ENCODE results near the gene TBX19. TPM values are rescaled to one million over a fixed set of nuclear protein-coding genes. Genes with fewer than 3 reads are reported as not detected.

Gene TBX19
- total and polyA plus RNA-seq, 2 of the 8 experiments (the other 6 are each of a cell fraction or from before 2014, with no cell fraction given): 1.0 to 1.8 TPM

DNA sequence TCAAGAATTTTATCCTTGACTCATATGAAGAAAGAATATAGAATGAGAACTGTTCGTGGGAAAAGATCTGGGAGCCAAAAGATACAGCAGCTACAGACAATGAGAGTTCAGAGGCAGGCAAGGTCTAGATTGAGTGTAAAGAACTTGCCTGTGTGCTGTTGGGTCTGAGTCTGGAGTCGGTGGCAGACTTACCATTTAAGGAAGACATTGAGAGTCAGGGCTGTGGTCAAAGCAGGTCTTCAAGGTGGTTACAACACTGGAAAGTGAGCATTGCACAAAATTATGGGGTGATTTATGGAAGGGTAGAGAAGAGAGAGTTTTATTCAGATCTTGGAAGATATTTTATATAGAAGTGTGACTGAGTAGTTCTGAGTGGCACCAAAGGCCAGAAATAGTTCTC is 80.6 kb downstream of the TBX19 start:
- 85% methylated on average over 2 of the region's 2 CpGs; no CpG with 5 or more reads in 1 of the 2 experiments for WGBS, 2 experiments (ENCODE audit: extremely low coverage in 1 of 2, insufficient coverage in 1 of 2, insufficient read length in 1 of 2, insufficient replicate concordance in 2 of 2, low coverage in 1 of 2, low lambda C conversion rate in 2 of 2, missing lambda C conversion rate in 1 of 2)
- Histone ChIP-seq H2BK120ac (replicated peaks; ENCODE audit: low read depth, low read length) (no peak overlapping the region), H2BK20ac (ENCODE audit: low read length) (no peak overlapping the region), H3K4me1 (replicated peaks in 1 of 4; ENCODE audit: control insufficient read depth in 3 of 4, insufficient read depth in 4 of 4, low read length in 3 of 4) (no peaks in the 10 kb centered on the region), H2BK12ac (ENCODE audit: low read depth, low read length) (no peak overlapping the region), H4K8ac (ENCODE audit: extremely low read depth, insufficient read depth, low read length) (no peak overlapping the region), H2AK5ac (ENCODE audit: low read depth, low read length) (no peak overlapping the region), H3K18ac (ENCODE audit: extremely low read depth, low read length) (no peak overlapping the region), H3K23ac (ENCODE audit: insufficient read length) (no peak overlapping the region), H4K91ac (replicated peaks; ENCODE audit: insufficient read length, low read length) (no peak overlapping the region), H3K4me3 (ENCODE audit: extremely low read depth in 1 of 4, insufficient read depth in 2 of 4, low read depth in 3 of 4, low read length in 4 of 4) (no peak overlapping the region), H3K36me3 (ENCODE audit: control insufficient read depth in 2 of 4, insufficient read depth in 4 of 4, low read length in 3 of 4) (no peaks in the 10 kb centered on the region), H3K79me1 (ENCODE audit: low read depth, low read length) (no peaks in the 10 kb centered on the region), H2BK15ac (ENCODE audit: low read length) (no peak overlapping the region), H2BK5ac (ENCODE audit: low read depth, low read length) (no peak overlapping the region), H3K23me2 (ENCODE audit: low read depth, low read length) (no peaks in the 10 kb centered on the region), H3K14ac (ENCODE audit: insufficient read length) (no peak overlapping the region), H3K4ac (replicated peaks; ENCODE audit: insufficient read length, low read depth, low read length) (no peak overlapping the region), H3K9me3 (ENCODE audit: insufficient read depth in 2 of 2, low read depth in 1 of 2, low read length in 1 of 2) (no peaks in the 10 kb centered on the region), H2AFZ (ENCODE audit: low read length) (no peak overlapping the region), H3K79me2 (ENCODE audit: control insufficient read depth in 1 of 2, insufficient read depth in 2 of 2, low read length in 2 of 2) (no peaks in the 10 kb centered on the region; a peak in 1 of 4 replicates), H3K4me2 (ENCODE audit: insufficient read depth in 1 of 2, low read depth in 2 of 2, low read length in 2 of 2) (no peak overlapping the region), H4K5ac (ENCODE audit: insufficient read length, low read depth, low read length) (no peak overlapping the region), H3K27me3 (replicated peaks in 1 of 4; ENCODE audit: control insufficient read depth in 3 of 4, extremely low read depth in 1 of 4, insufficient read depth in 3 of 4, low read length in 3 of 4) (no peaks in the 10 kb centered on the region), H3K56ac (replicated peaks; ENCODE audit: insufficient read length, low read depth, low read length) (no peak overlapping the region), H4K20me1 (replicated peaks in 1 of 2; ENCODE audit: control insufficient read depth in 1 of 2, insufficient read depth in 2 of 2, low read length in 2 of 2) (no peaks in the 10 kb centered on the region), H3K27ac (ENCODE audit: low read depth, low read length) (no peak overlapping the region), H3K9ac (replicated peaks in 1 of 4; ENCODE audit: extremely low read depth in 1 of 4, low read depth in 3 of 4, low read length in 3 of 4) (no peak overlapping the region)
- DNase-seq (ENCODE audit: low read depth in 1 of 2, low spot score in 2 of 2) (no peak), FAIRE-seq (no peak)
- ChIA-PET POLR2A (ENCODE audit: partially characterized antibody) (no interaction called here), CTCF (ENCODE audit: partially characterized antibody) (interaction anchor here (1.2 to 1.7 kb wide), 4 partner anchors 12 to 242 kb away, joined by 3 to 6 read pairs (median 3); no protein-coding TSS in a partner anchor)
- TF ChIP-seq CHD2 (IDR thresholded peaks at IDR 0.05; ENCODE audit: low read length) (no peak), EZH2 (IDR thresholded peaks at IDR 0.05; ENCODE audit: low read depth, low read length, severe bottlenecking) (no peak), KDM4A (IDR thresholded peaks at IDR 0.05; ENCODE audit: low read depth, low read length, severe bottlenecking) (no peak), TAF1 (IDR thresholded peaks at IDR 0.05; ENCODE audit: low read depth, low read length) (no peak), RXRA (IDR thresholded peaks at IDR 0.05; ENCODE audit: insufficient read depth, low read depth, low read length) (no peak), KDM5A (IDR thresholded peaks at IDR 0.05; ENCODE audit: low read length) (no peak), RBBP5 (IDR thresholded peaks at IDR 0.05; ENCODE audit: borderline replicate concordance, low read depth, low read length) (no peak), KDM1A (IDR thresholded peaks at IDR 0.05; ENCODE audit: borderline replicate concordance, low read length) (no peak), MAFK (IDR thresholded peaks at IDR 0.05; ENCODE audit: low read depth, low read length) (no peak), POLR2A (IDR thresholded peaks at IDR 0.05; ENCODE audit: control extremely low read depth in 1 of 2, low read depth in 2 of 2, low read length in 2 of 2) (no peak), RFX5 (IDR thresholded peaks at IDR 0.05; ENCODE audit: borderline replicate concordance, low read depth, low read length) (no peak)
- TF ChIP-seq, protein P1, sequence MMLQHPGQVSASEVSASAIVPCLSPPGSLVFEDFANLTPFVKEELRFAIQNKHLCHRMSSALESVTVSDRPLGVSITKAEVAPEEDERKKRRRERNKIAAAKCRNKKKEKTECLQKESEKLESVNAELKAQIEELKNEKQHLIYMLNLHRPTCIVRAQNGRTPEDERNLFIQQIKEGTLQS (IDR thresholded peaks at IDR 0.05; ENCODE audit: insufficient read depth, low read depth, low read length): no peak
- TF ChIP-seq, protein P2, sequence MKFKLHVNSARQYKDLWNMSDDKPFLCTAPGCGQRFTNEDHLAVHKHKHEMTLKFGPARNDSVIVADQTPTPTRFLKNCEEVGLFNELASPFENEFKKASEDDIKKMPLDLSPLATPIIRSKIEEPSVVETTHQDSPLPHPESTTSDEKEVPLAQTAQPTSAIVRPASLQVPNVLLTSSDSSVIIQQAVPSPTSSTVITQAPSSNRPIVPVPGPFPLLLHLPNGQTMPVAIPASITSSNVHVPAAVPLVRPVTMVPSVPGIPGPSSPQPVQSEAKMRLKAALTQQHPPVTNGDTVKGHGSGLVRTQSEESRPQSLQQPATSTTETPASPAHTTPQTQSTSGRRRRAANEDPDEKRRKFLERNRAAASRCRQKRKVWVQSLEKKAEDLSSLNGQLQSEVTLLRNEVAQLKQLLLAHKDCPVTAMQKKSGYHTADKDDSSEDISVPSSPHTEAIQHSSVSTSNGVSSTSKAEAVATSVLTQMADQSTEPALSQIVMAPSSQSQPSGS (IDR thresholded peaks at IDR 0.05; ENCODE audit: low read length): no peak

Measured in H1 (cell line).